GM15510 (cell line): ENCODE data around the gene CPAMD8.

Experiments used
- POLR2A ChIP-seq: IDR thresholded peaks from 3 replicates; pipeline ENCODE4 v1.6.1; 2011; ENCODE audit warnings: borderline replicate concordance; ENCODE audit not compliant: insufficient read length; ENCODE audit errors: extremely low read depth

CPAMD8 gene

GRCh38 chr19:17021793-17022590 lies 4.6 kb downstream of the CPAMD8 start:
- TF ChIP-seq POLR2A: no peak

DNA sequence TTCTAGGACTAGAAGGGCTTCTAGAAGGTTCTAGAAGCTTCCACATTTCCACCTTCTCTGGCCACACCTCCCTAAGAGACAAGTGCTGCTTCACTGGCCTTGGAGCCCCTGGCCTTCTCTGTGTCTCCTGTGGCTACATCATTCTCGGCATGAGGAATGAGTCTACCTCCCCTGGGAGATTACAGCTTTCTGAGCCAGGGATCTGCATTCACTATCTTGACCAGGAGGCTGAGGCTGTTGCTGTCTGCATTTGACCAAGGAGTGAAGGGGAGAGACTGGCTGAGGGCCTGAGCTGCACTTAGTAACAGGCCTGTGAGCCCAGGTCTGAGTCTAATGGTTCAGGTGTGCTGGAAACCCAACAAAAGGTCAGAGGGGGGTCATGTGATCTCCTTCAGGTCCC lies 5.3 kb downstream of the CPAMD8 start:
- no peak for TF ChIP-seq POLR2A

- no peak for TF ChIP-seq POLR2A
These were observed 5.8 kb downstream of the CPAMD8 start for GRCh38 chr19:17020823-17021222.

GRCh38 chr19:17020385-17020784 lies 6.2 kb downstream of the CPAMD8 start:
- no peak for TF ChIP-seq POLR2A

GRCh38 chr19:17011485-17011884 lies 15.1 kb downstream of the CPAMD8 start:
- no peak for TF ChIP-seq POLR2A

GRCh38 chr19:17006579-17006978 lies 20.0 kb downstream of the CPAMD8 start:
- TF ChIP-seq POLR2A: no peak

- TF ChIP-seq POLR2A: no peak
These were observed 21.6 kb downstream of the CPAMD8 start for GRCh38 chr19:17005000-17005399.

- TF ChIP-seq POLR2A: no peak
These were observed 22.2 kb downstream of the CPAMD8 start for GRCh38 chr19:17004386-17004785.

DNA sequence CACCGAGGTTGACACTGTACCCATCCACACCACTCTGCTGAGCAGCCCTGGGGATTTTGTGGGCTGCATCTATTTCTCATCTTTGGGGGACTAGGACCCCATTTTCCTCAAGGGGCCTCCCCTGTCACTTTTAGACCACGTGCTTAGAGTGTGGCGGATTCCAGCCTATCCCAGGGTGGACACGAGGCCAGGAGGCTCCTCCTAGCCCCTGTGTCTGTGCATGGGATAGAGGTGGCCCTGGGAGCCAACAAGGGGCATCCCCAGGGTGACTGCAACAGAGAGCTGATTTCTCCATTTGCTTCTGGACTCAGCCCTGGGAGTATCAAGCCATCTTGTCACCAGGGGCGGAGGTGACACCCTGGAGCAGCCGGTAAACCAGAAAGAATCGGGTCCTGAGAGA lies 24.2 kb downstream of the CPAMD8 start:
- TF ChIP-seq POLR2A: no peak

GRCh38 chr19:17001603-17002183 lies 24.9 kb downstream of the CPAMD8 start:
- TF ChIP-seq POLR2A: no peak

DNA sequence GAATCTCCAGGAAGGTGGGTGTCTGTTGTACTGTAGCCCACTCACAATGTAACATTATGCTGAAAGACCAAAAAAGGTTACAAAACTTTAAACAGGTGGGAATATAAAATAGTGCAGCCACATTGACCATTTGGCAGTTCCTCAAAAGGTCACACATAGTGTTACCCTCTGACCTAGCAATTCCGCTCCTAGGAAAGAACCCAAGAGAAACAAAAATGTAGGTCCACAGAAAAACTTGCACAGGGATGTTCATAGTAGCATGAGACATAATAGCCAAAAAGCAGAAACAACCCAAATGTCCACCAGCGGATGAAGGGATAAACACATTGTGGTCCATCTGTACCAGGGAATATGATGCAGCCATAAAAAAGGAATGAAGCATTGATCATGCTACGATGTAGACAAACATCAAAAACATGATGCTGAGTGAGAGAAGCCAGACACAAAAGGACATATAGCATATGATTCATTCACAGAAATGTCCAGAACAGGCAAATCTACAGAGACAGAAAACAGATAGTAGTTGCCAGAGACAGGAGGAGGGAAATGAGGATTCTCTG lies 27.9 kb downstream of the CPAMD8 start:
- TF ChIP-seq POLR2A: no peak

DNA sequence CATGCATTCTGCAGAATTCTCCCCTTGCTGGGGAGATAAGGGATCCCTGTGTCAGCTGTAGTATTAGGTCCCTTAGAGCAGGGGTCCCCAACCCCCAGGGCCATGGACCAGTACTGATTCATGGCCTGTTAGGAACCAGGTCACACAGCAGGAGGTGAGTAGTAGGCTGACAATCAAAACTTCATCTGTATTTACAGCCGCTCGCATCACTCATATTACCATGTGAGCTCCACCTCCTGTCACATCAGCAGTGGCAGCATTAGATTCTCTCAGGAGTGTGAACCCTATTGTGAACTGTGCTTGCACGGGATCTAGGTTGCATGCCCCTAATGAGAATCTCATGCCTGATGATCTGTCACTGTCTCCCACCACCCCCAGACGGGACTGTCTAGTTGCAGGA lies 37.9 kb downstream of the CPAMD8 start:
- TF ChIP-seq POLR2A: no peak

GRCh38 chr19:16985403-16985802 lies 41.2 kb downstream of the CPAMD8 start:
- no peak for TF ChIP-seq POLR2A

GRCh38 chr19:16978839-16979802 lies 47.5 kb downstream of the CPAMD8 start:
- no peak for TF ChIP-seq POLR2A

DNA sequence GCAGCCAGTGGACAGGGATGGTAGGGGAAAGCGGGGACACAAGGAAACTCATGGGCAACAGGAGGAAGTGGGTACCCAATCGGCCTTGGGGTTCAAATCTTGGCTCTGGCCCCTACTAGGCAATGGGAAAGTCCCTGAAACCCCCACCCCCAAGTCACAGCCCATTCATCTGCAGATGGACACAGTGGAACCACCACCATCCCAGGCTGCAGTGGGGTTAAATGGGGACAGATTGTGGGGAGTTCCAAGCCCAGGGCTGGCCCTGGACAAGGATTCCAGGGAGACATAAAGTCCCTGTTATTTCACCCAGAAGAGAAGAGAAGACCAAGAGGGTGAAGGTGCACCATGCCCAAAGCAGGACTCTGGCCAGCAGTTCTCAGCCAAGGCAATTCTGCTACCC lies 48.5 kb downstream of the CPAMD8 start:
- no peak for TF ChIP-seq POLR2A
